Liver (tissue), 9 donors: ENCODE measurements around the gene DNAJC11. TPM values are rescaled to one million over a fixed set of nuclear protein-coding genes. Genes with fewer than 3 reads are reported as not detected.
"Not testable (repeated sequence)": the region's sequence is repeated elsewhere in the genome, so short reads cannot be mapped to it uniquely, and the experiment has no call there.

Experiments used
- DNase-seq: peaks from one replicate; pipeline ENCODE4 v3.0.0-alpha.2; 2017; ENCODE audit warnings: low spot score
- H3K27ac ChIP-seq, 2 donors: one replicate each; pipeline ENCODE4 v1.7.0; 2013; ENCODE audit warnings: inconsistent platforms in 2 of 2, low read length in 2 of 2, control low read depth in 1 of 2, low read depth in 1 of 2, mild to moderate bottlenecking in 1 of 2
- H3K27me3 ChIP-seq, 4 donors: one replicate each; pipeline versions ENCODE4 v1.6.1 to v1.7.0; 2013; ENCODE audit warnings: low read length in 3 of 4, inconsistent platforms in 1 of 4, mild to moderate bottlenecking in 1 of 4, moderate library complexity in 1 of 4; ENCODE audit not compliant: control insufficient read depth in 4 of 4, insufficient read depth in 4 of 4
- H3K36me3 ChIP-seq, 4 donors: one replicate each; pipeline versions ENCODE4 v1.6.1 to v1.7.0; 2013; ENCODE audit warnings: low read length in 3 of 4, mild to moderate bottlenecking in 3 of 4, low read depth in 1 of 4, moderate library complexity in 1 of 4; ENCODE audit not compliant: control insufficient read depth in 4 of 4, insufficient read depth in 3 of 4
- H3K4me1 ChIP-seq, 4 donors: one replicate each; pipeline versions ENCODE4 v1.6.1 to v1.7.0; 2013; ENCODE audit warnings: low read length in 3 of 4, mild to moderate bottlenecking in 3 of 4, moderate library complexity in 1 of 4; ENCODE audit not compliant: control insufficient read depth in 4 of 4, insufficient read depth in 4 of 4
- H3K4me3 ChIP-seq, 3 donors: one replicate each; pipeline versions ENCODE4 v1.6.1 to v1.7.0; 2013; ENCODE audit warnings: low read length in 3 of 3, control low read depth in 1 of 3, low read depth in 1 of 3, mild to moderate bottlenecking in 1 of 3
- H3K9ac ChIP-seq, 2 donors: one replicate each; pipeline ENCODE4 v1.7.0; 2013; ENCODE audit warnings: low read length in 2 of 2, mild to moderate bottlenecking in 2 of 2, moderate library complexity in 2 of 2, control low read depth in 1 of 2, low read depth in 1 of 2
- H3K9me3 ChIP-seq, 4 donors: one replicate each; pipeline versions ENCODE4 v1.6.1 to v1.7.0; 2013; ENCODE audit warnings: low read length in 3 of 4; ENCODE audit not compliant: control insufficient read depth in 4 of 4
- ATF3 ChIP-seq: IDR thresholded peaks from 2 replicates; pipeline ENCODE4 v1.6.1; 2016; ENCODE audit warnings: antibody characterized with exemption
- CTCF ChIP-seq: fragments of 150-350 bp; IDR thresholded peaks from 2 replicates; pipeline ENCODE4 v1.5.1; 2017; ENCODE audit warnings: improper control_type of control experiment, low read depth, low read length; ENCODE audit not compliant: missing input control
- EGR1 ChIP-seq, 2 donors: IDR thresholded peaks; 2 replicates each; pipeline ENCODE4 v1.6.1; 2016 to 2018; ENCODE audit warnings: antibody characterized with exemption in 2 of 2, low read depth in 2 of 2
- JUND ChIP-seq, 2 donors: IDR thresholded peaks; 2 replicates each; pipeline ENCODE4 v1.6.1; 2016; ENCODE audit warnings: antibody characterized with exemption in 2 of 2
- MAX ChIP-seq: IDR thresholded peaks from 2 replicates; pipeline ENCODE4 v1.6.1; 2016; ENCODE audit warnings: antibody characterized with exemption
- TAF1 ChIP-seq: conservative IDR thresholded peaks from 2 replicates; pipeline ENCODE4 v1.6.1; 2016; ENCODE audit warnings: antibody characterized with exemption, mild to moderate bottlenecking
- YY1 ChIP-seq: IDR thresholded peaks from 2 replicates; pipeline ENCODE4 v1.6.1; 2016; ENCODE audit warnings: antibody characterized with exemption, mild to moderate bottlenecking
- WGBS: extraction: QIAGEN DNeasy Blood & Tissue Kit; methylation state at CpG from one replicate; pipeline ENCODE4 v1.1.7; 2013; 5-methylcytosine and 5-hydroxymethylcytosine counted together
- polyA plus RNA-seq, 2 donors: library from polyadenylated mRNA; stranded (reverse) in 1 of 2; unstranded in 1 of 2; fragments of 200-250 nt in 1 of 2; fragments of >200 nt in 1 of 2; fragmentation: Nextera tagmentation in 1 of 2; extraction: Ambion mirVana in 1 of 2; gene quantifications; one replicate each; pipeline versions ENCODE4 v1.2.1 to v1.2.3, GENCODE V29; 2013 to 2015
- total RNA-seq, 2 donors: library from RNA; depleted of rRNA; stranded (reverse); fragments of >200 nt; gene quantifications; one replicate each; pipeline ENCODE4 v1.2.3, GENCODE V29; 2014
- TF ChIP-seq, protein P1 (sequence below): IDR thresholded peaks from 2 replicates; pipeline ENCODE4 v1.6.1; 2016; ENCODE audit warnings: antibody characterized with exemption
- donor health status: healthy.
- donor health status: healthy.
- donor health status: healthy.
- donor health status: healthy.
- donor health status: healthy.

The DNAJC11 gene
- total and polyA plus RNA-seq, 4 donors: 16.5 to 36.1 (median 23.8) TPM

- TF ChIP-seq YY1: no peak
Measured at GRCh38 chr1:6747674-6748073, 46.1 kb upstream of the DNAJC11 start (continued).

- H3K4me1 ChIP-seq: peaks cover 0 to 6% (median 0%) of the 10 kb centered on the region in 4 donors
- H3K27me3 ChIP-seq: no peaks in the 10 kb centered on the region
- H3K9me3 ChIP-seq: no peaks in the 10 kb centered on the region
- no peak overlapping the region for H3K9ac ChIP-seq
- no peak for TF ChIP-seq MAX
- TF ChIP-seq ATF3: no peak
- no peak for TF ChIP-seq EGR1 (IDR thresholded peaks at IDR 0.05; ENCODE audit: low read depth in 2 of 2)
- no peak overlapping the region for H3K4me3 ChIP-seq
- H3K36me3 ChIP-seq: no peaks in the 10 kb centered on the region
- H3K27ac ChIP-seq: no peak overlapping the region
- WGBS: 88% methylated on average over 5 of the region's 5 CpGs
- DNase-seq: no peak
Measured at GRCh38 chr1:6745073-6745472, 43.5 kb upstream of the DNAJC11 start.

DNA sequence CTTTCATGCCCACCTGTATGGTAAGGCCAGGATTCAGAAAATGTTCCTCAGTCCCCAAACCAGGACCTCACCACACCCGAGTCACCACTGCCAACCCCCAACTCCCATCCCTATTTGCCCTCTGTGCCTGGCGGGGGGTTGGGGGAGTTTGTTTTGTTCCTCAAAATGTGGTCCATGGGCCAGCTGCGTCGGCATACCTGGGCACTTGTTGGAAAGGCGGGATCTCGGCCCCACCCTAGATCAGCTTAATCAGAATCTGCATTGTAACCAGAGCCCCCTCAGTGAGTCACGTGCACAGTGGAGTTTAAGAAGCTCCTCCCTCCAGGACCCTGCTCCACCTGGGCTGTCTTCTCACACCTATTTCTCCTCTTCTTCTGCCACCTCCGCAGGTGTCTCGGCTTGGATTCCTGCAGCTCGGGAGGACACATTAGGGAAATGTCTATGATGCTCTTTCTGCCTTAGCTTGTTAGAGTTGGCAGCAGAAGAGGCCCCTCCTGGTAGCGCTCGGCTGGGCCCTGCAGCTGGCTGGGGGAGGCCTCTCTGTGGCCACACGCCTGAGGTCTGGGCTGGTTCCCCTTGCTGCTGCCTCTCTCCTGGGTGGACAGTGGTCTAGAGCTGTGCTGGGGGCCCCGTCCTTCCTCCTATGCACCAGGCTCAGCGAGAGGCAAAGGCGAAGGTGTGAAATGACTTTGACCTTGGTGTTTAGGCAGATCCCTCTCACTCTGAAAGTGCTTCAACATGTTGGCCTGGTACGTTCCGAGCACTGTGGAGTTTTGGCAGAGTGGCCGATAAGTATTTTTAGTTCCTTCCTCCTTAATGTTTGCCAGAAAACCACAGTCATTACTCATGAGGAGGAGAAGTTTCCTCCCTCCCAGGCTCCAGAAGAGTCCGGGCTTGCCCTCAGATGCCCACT is 41.8 kb upstream of the DNAJC11 start:
- Histone ChIP-seq H3K4me3 (no peak overlapping the region), H3K27ac (peak overlapping the region in 1 of 2 donors; percentile 5), H3K36me3 (no peaks in the 10 kb centered on the region), H3K27me3 (no peaks in the 10 kb centered on the region), H3K4me1 (peaks cover 0 to 6% (median 0%) of the 10 kb centered on the region in 4 donors), H3K9ac (no peak overlapping the region), H3K9me3 (no peaks in the 10 kb centered on the region)
- no peak for TF ChIP-seq CTCF
- no peak for TF ChIP-seq JUND (IDR thresholded peaks at IDR 0.05)
- TF ChIP-seq TAF1: no peak
- TF ChIP-seq, protein P1, sequence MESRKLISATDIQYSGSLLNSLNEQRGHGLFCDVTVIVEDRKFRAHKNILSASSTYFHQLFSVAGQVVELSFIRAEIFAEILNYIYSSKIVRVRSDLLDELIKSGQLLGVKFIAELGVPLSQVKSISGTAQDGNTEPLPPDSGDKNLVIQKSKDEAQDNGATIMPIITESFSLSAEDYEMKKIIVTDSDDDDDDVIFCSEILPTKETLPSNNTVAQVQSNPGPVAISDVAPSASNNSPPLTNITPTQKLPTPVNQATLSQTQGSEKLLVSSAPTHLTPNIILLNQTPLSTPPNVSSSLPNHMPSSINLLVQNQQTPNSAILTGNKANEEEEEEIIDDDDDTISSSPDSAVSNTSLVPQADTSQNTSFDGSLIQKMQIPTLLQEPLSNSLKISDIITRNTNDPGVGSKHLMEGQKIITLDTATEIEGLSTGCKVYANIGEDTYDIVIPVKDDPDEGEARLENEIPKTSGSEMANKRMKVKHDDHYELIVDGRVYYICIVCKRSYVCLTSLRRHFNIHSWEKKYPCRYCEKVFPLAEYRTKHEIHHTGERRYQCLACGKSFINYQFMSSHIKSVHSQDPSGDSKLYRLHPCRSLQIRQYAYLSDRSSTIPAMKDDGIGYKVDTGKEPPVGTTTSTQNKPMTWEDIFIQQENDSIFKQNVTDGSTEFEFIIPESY: no peak
- WGBS: 66% methylated on average over 20 of the region's 20 CpGs
- no peak for DNase-seq

GRCh38 chr1:6742676-6743188 is 41.1 kb upstream of the DNAJC11 start:
- WGBS: 74% methylated on average over 7 of the region's 7 CpGs
- H3K4me3 ChIP-seq, H3K27me3 ChIP-seq, H3K9me3 ChIP-seq, H3K9ac ChIP-seq, H3K27ac ChIP-seq, DNase-seq, H3K36me3 ChIP-seq, H3K4me1 ChIP-seq: not testable (repeated sequence)
